RWPE1 (cell line): ENCODE measurements around the gene FAM114A2.
A peak's percentile ranks its signal among the peaks of the same experiment; 100 is the strongest.

Experiments
- CTCF ChIA-PET: fragments of 350-600 bp; sonication (Branson Sonifier 250); formaldehyde crosslinking; extraction: SDS; loops from one replicate; lab custom pipeline; 2021; lab: Yijun Ruan, JAX
- POLR2A ChIA-PET: fragments of 400-600 bp; formaldehyde crosslinking; extraction: SDS; loops from one replicate; lab custom pipeline; 2020; ENCODE audit warnings: antibody characterized with exemption; ENCODE audit not compliant: low non-redundant PET; lab: Yijun Ruan, JAX
- DNase-seq: peaks from one replicate; pipeline ENCODE4 v3.0.0; 2012; ENCODE audit warnings: low spot score
- H3K27ac ChIP-seq: fragments of 450-650 bp; 2 replicates; pipeline ENCODE4 v1.5.1; 2017
- TF ChIP-seq, protein P1 (sequence below): fragments of 450-650 bp; conservative IDR thresholded peaks from 2 replicates; pipeline ENCODE4 v1.5.1; 2017; ENCODE audit warnings: low read depth, mild to moderate bottlenecking

FAM114A2 gene

DNA sequence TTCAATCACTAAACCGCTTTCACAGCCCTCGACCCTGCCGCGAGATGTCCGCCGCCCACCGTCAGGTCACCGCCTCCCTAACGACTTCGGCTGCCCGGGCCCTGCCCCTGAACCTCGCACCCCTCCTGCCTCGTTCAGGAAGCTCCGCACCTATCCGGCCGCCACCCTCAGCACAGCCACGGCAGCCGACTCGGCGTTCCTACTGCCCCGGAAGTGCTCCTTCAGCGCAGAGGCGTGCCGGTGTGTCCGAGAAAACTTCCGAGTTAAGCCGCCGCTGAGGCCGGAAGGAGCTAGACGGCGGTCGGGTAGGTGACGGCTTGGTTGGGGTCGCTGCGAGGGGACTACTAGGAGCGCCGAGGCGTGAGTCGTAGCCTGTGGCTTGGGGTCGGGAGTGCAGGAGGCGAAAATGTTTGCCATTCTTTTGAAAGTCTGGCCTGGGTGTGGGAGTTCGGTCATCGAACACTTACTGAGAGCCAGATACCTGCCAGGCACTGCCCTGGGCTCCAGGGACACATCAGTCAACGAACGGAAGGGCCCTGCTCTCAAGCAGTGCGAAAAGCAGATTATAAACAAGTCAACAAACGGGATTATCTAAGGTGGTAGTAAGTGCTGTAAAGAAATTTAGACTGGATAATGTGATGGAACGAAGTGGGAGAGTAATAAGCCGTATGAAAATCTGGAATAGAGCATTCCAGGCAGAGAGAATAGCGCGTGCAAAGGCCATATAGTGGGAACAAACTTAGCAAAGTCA is at the start of gene FAM114A2, which contains the start of gene MFAP3:
FAM114A2 (minus strand) TSS at position 204 of the 751 bp plus-strand sequence. CDS start 3,957 bp downstream, outside the sequence.
MFAP3 (plus strand) TSS at position 261 of the 751 bp plus-strand sequence. CDS start 10,756 bp downstream, outside the sequence.
- peak within 1 kb of the TSS; percentile 88 for H3K27ac ChIP-seq
- POLR2A ChIA-PET: interaction anchor here (0.6 to 1.4 kb wide), 2 partner anchors 16 to 53 kb away, joined by 3 to 5 read pairs; no protein-coding TSS in a partner anchor
- CTCF ChIA-PET: interaction anchor here (0.6 to 1.5 kb wide), 2 partner anchors 165 to 366 kb away, joined by 3 to 5 read pairs; no protein-coding TSS in a partner anchor
- TF ChIP-seq, protein P1, sequence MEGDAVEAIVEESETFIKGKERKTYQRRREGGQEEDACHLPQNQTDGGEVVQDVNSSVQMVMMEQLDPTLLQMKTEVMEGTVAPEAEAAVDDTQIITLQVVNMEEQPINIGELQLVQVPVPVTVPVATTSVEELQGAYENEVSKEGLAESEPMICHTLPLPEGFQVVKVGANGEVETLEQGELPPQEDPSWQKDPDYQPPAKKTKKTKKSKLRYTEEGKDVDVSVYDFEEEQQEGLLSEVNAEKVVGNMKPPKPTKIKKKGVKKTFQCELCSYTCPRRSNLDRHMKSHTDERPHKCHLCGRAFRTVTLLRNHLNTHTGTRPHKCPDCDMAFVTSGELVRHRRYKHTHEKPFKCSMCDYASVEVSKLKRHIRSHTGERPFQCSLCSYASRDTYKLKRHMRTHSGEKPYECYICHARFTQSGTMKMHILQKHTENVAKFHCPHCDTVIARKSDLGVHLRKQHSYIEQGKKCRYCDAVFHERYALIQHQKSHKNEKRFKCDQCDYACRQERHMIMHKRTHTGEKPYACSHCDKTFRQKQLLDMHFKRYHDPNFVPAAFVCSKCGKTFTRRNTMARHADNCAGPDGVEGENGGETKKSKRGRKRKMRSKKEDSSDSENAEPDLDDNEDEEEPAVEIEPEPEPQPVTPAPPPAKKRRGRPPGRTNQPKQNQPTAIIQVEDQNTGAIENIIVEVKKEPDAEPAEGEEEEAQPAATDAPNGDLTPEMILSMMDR: no peak
- DNase-seq: peak; percentile 97

DNA sequence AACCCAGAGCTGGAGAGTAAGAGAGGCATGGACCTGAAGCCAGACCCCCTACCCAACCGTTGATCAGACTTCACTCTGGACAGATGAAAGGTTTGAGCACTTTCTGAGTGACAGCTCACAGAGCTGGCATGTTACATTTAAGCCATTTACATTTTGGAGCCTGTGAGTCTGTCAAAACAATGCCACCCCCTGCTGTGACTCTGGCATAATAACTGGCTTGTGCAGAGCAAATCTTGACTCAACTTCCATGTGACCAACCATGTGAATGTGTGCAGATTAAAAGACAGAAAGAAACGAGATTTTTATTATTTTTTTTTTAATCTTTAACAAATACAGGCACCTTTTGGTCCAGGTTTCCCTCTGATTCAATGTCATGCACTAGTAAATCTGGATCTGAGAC is 48.5 kb upstream of the FAM114A2 start:
- TF ChIP-seq, protein P1: no peak
- no peak for DNase-seq
- ChIA-PET POLR2A (no interaction called here), CTCF (interaction anchor here (0.6 kb wide), 1 partner anchor 15 kb away, joined by 3 read pairs; no protein-coding TSS in a partner anchor)
- H3K27ac ChIP-seq: no peak overlapping the region

DNA sequence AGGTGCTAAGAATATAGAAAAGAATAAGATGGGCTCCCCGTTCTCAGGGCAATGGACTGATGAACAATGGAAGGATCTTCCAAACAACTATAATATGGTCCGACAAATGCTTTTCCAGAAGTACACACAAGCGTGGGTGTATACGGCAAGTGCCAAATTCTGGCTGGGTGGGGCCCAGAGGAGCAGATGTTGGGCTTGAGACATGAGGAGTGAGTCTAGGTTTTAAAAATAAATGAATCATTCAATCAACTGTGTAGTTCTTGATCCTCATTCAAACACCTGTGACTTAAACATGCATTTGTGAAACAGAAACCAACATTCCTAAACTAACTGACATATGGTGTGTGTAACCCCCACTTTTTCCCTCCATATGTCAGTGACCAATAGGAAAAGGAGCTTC is 47.9 kb upstream of the FAM114A2 start:
- ChIA-PET CTCF (interaction anchor here (0.6 to 1.2 kb wide), 2 partner anchors 14 kb away, joined by 3 to 4 read pairs; no protein-coding TSS in a partner anchor), POLR2A (no interaction called here)
- H3K27ac ChIP-seq: no peak overlapping the region
- TF ChIP-seq, protein P1: no peak
- DNase-seq: no peak

DNA sequence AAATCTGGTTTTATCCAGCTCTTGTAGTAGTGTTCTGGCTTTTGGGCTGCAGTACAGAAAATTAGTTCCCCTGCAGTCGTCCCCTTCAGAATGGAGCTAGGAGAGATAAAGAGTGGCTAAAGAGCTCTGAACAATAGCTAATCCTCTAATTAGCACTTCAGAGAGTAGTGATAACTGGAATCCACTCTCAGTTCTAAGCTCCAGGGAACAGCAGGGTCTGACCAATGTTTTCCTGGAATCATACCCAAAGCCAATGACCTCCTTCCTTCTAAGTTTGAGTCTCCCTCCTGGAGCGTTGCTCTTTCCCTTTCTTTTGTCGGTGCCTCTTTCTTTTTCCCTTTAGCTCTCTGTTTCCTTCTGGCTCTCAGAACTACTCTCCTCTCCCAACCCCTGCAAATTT is 47.4 kb upstream of the FAM114A2 start:
- ChIA-PET CTCF (interaction anchor here (0.6 to 1.2 kb wide), 2 partner anchors 8 to 14 kb away, joined by 4 read pairs; no protein-coding TSS in a partner anchor), POLR2A (no interaction called here)
- TF ChIP-seq, protein P1: no peak
- no peak overlapping the region for H3K27ac ChIP-seq
- no peak for DNase-seq

DNA sequence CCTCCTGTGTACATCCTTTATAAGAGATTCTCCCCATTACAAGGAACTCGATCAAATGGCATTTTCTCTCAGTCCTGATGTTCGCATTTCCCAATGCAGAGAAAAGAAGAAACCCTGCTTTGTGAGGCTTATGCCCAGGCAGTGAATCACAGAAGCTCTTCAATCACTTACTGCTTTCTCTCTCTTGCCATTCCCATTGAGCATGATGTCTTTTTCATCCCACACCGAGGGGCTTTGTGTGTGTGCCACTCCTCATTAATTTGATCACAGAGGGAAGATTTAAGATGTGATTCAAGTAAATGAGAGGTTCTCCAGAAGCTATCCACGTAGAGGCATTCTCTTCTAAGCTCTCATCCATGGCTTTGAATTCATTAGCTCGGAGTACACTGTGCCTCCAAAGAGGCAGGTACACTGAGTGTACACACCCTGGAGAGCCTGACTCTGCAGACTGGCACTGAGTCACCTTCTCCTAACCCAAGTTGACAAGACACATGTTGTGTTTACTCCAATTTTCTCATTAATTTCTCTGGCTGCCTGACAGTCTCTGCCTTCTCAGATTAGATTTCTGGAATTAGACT is 45.4 kb upstream of the FAM114A2 start:
- POLR2A ChIA-PET: no interaction called here
- DNase-seq: no peak
- TF ChIP-seq, protein P1: no peak
- H3K27ac ChIP-seq: no peak overlapping the region
- CTCF ChIA-PET: no interaction called here

DNA sequence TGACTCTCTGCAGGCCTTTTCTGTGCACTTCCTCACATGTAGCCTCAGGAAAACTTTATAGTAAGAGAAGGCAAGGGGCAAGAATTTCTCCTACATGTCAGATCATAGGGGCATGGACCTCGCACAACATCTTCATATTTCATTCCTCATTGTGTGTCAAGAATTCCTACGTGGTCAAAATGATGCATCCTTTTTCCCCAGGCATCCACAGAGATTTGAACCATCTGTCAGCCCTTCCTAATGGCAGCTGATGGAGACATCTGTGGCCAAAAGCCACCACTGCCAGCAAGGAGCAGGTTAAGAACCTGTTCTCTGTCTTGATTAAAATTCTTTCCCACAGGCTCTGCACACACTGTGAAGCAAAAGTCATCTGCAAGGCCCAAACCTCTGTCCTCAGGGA is 42.5 kb upstream of the FAM114A2 start:
- TF ChIP-seq, protein P1: no peak
- ChIA-PET CTCF (interaction anchor here (0.6 to 1.1 kb wide), 2 partner anchors 10 to 324 kb away, joined by 3 read pairs; no protein-coding TSS in a partner anchor), POLR2A (interaction anchor here (0.6 kb wide), 1 partner anchor 131 kb away, joined by 3 read pairs; no protein-coding TSS in a partner anchor)
- no peak for DNase-seq
- H3K27ac ChIP-seq: no peak overlapping the region
